ENCODE data around the gene TTF1. TPM values are rescaled to one million over a fixed set of nuclear protein-coding genes. Genes with fewer than 3 reads are reported as not detected.

Gene TTF1
- total RNA-seq, 1 experiment from 2014 or later: 26.9 TPM

DNA sequence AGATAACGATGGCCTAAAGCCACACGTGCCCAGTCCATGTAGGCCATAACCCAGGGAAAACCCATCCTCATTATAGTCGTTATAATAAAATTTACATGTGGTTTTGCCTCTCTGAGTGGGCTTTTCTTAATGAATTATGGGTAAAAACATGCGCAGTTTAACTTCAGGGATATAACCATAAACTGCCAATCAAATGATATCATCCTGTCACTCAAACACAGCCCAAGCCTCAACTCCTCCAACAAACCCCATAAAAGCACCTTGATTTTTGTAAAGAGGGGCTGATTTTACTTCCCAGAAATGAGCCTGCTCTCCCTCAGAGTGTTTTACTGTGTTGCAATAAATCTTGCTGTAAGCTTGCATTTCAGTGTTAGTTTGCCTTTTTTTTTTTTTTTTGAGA lies 36.0 kb downstream of the TTF1 start:
- Histone ChIP-seq H4K91ac (ENCODE audit: insufficient read length, low read depth, low read length) (no peak overlapping the region), H2BK20ac (ENCODE audit: low read depth, low read length, poor library complexity, severe bottlenecking) (no peak overlapping the region), H2BK12ac (ENCODE audit: insufficient read length, low read depth, low read length) (no peak overlapping the region), H4K8ac (replicated peaks; ENCODE audit: insufficient read length, low read depth, low read length) (no peak overlapping the region), H4K5ac (ENCODE audit: insufficient read length, low read depth, low read length) (no peak overlapping the region), H3K18ac (ENCODE audit: insufficient read length, low read depth, low read length) (no peak overlapping the region), H3K27me3 (ENCODE audit: insufficient read depth, low read length) (no peaks in the 10 kb centered on the region), H3K9me3 (ENCODE audit: control insufficient read depth, low read depth, low read length) (no peaks in the 10 kb centered on the region), H2AFZ (ENCODE audit: low read length) (no peak overlapping the region), H3T11ph (ENCODE audit: low read length) (no peak overlapping the region), H2AK5ac (ENCODE audit: insufficient read length, low read length) (no peak overlapping the region), H3K56ac (ENCODE audit: insufficient read length, low read depth, low read length) (no peak overlapping the region), H3K79me2 (ENCODE audit: insufficient read depth, low read length) (no peaks in the 10 kb centered on the region), H2BK120ac (ENCODE audit: low read depth, low read length, poor library complexity, severe bottlenecking) (no peak overlapping the region), H3K4me2 (ENCODE audit: insufficient read depth, insufficient read length, low read length) (no peak overlapping the region), H3K79me1 (ENCODE audit: insufficient read depth, low read depth, low read length, poor library complexity, severe bottlenecking) (no peaks in the 10 kb centered on the region), H2BK15ac (ENCODE audit: low read depth, low read length) (no peak overlapping the region), H3K27ac (ENCODE audit: insufficient read length, low read depth, low read length) (no peak overlapping the region), H3K14ac (ENCODE audit: insufficient read depth, low read length) (no peak overlapping the region), H3K9ac (ENCODE audit: extremely low read depth, insufficient read length, low read length) (no peak overlapping the region), H4K20me1 (ENCODE audit: control insufficient read depth, insufficient read depth, insufficient read length) (no peaks in the 10 kb centered on the region), H3K4ac (ENCODE audit: low read depth, low read length) (no peak overlapping the region), H3K4me1 (ENCODE audit: insufficient read depth, low read length) (no peaks in the 10 kb centered on the region), H3K23ac (ENCODE audit: insufficient read length, low read depth, low read length) (no peak overlapping the region), H2BK5ac (ENCODE audit: insufficient read length, low read length) (no peak overlapping the region), H3K23me2 (ENCODE audit: insufficient read length, low read depth, low read length, poor library complexity, severe bottlenecking) (no peaks in the 10 kb centered on the region)
- Mint-ChIP-seq H3K4me1 (peaks cover 2 to 3% of the 10 kb centered on the region in 2 experiments; a peak in 2 of 4 replicates), H3K4me3 (no peak overlapping the region), H3K27ac (no peak overlapping the region), H3K9me3 (no peaks in the 10 kb centered on the region), H3K36me3 (ENCODE audit: insufficient read depth in 1 of 3, low read depth in 3 of 3) (no peaks in the 10 kb centered on the region), H3K27me3 (ENCODE audit: low read depth) (no peaks in the 10 kb centered on the region; the same call in 1 of the 2 replicates)
- WGBS (ENCODE audit: extremely low coverage, insufficient read length, low lambda C conversion rate): no CpG with 5 or more reads among the region's 4 CpGs
- no peak for TF ChIP-seq CTCF (conservative IDR thresholded peaks at IDR 0.05)
- DNase-seq: no peak
